Body of pancreas (tissue), 4 donors: Measurements from ENCODE around the gene HIPK3. TPM values are rescaled to one million over a fixed set of nuclear protein-coding genes. Genes with fewer than 3 reads are reported as not detected.
A peak's percentile ranks its signal among the peaks of the same experiment; 100 is the strongest.
"Not testable (repeated sequence)": the region's sequence is repeated elsewhere in the genome, so short reads cannot be mapped to it uniquely, and the experiment has no call there.

Experiments
- ATAC-seq: fragments of 150-250 bp; one replicate; pipeline ENCODE4 v1.9.1; 2016
- DNase-seq, 4 donors: peaks; one replicate each; pipeline ENCODE4 v3.0.0-alpha.2; 2019
- H3K27ac ChIP-seq, 4 donors: fragments of 200-600 bp; sonication (generic); 1 replicate in 3 of 4; 2 replicates in 1 of 4; pipeline versions ENCODE4 v1.5.1 to v1.6.1; 2016 to 2019; ENCODE audit warnings: mild to moderate bottlenecking in 1 of 4, mixed read lengths in 1 of 4, moderate library complexity in 1 of 4
- H3K27me3 ChIP-seq, 2 donors: fragments of 200-600 bp; sonication (generic); one replicate each; pipeline ENCODE4 v1.6.0; 2016; ENCODE audit warnings: mild to moderate bottlenecking in 1 of 2
- H3K36me3 ChIP-seq, 2 donors: fragments of 200-600 bp; sonication (generic); replicated peaks in 1 of 2; 2 replicates each; pipeline ENCODE4 v1.5.1; 2016; ENCODE audit warnings: low read depth in 2 of 2; ENCODE audit not compliant: insufficient read depth in 1 of 2
- H3K4me1 ChIP-seq: fragments of 200-600 bp; sonication (generic); one replicate; pipeline ENCODE4 v1.6.0; 2016
- H3K4me3 ChIP-seq, 2 donors: fragments of 200-600 bp; sonication (generic); 1 replicate in 1 of 2; 2 replicates in 1 of 2; pipeline ENCODE4 v1.5.1; 2016 to 2019
- H3K9me3 ChIP-seq, 3 donors: fragments of 200-600 bp; sonication (generic); 1 replicate in 2 of 3; 2 replicates in 1 of 3; pipeline ENCODE4 v1.5.1; 2016
- POLR2A ChIP-seq, 3 donors: fragments of 450-650 bp; IDR thresholded peaks; one replicate each; pipeline ENCODE4 v1.6.1; 2016; ENCODE audit warnings: antibody characterized with exemption in 3 of 3, mild to moderate bottlenecking in 2 of 3
- WGBS, 2 donors: methylation state at CpG; one replicate each; pipeline ENCODE4 v1.1.5; 2017; 5-methylcytosine and 5-hydroxymethylcytosine counted together
- intact Hi-C: fragments of 100-400 bp; cut with DNase I; formaldehyde crosslinking; loops from one replicate; pipeline ENCODE4 v1.15.1; 2023
- total RNA-seq, 2 donors: library from RNA; depleted of rRNA; stranded (reverse); fragments of >200 nt; gene quantifications; one replicate each; pipeline ENCODE4 v1.1.0, GENCODE V29; 2016
- TF ChIP-seq, protein P1 (sequence below), 7 experiments: fragments of 450-650 bp in 4 of 7; fragments of 200-600 bp in 3 of 7; sonication (generic) in 3 of 7; IDR thresholded peaks; one replicate each; pipeline ENCODE4 v1.5.1; 2016 to 2019; ENCODE audit warnings: antibody characterized with exemption in 7 of 7

The HIPK3 gene
- total RNA-seq, 2 donors from 2014 or later: 51.7 to 57.1 TPM

DNA sequence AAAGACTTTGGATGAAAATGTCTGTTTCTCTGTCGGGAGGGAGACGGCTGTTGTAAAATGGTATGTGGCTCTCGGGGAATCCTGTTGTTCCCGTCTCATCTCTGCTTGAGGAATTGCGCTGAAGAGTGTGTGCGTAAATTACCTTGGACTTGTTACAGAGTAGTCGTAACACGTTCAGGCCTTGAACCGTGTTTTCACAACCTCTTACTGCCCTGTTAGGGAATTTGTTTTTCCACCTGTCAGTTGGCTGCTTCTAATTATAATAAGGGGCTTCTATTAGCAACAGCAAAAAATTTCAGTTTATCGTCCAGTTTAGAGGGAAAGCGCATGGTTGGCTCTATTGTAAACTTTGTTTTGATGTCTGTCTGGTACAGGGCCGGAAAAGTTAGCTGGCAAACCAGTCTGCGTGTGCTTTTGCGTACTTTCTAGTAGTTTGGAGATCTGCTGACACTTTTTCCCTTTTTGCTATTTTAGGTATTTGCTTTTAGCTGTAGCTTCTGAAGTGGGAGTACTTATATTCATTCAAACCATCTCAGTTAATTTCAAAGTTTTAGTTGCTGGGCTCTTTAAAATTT lies 1.5 kb downstream of the HIPK3 start:
- TF ChIP-seq, protein P1, sequence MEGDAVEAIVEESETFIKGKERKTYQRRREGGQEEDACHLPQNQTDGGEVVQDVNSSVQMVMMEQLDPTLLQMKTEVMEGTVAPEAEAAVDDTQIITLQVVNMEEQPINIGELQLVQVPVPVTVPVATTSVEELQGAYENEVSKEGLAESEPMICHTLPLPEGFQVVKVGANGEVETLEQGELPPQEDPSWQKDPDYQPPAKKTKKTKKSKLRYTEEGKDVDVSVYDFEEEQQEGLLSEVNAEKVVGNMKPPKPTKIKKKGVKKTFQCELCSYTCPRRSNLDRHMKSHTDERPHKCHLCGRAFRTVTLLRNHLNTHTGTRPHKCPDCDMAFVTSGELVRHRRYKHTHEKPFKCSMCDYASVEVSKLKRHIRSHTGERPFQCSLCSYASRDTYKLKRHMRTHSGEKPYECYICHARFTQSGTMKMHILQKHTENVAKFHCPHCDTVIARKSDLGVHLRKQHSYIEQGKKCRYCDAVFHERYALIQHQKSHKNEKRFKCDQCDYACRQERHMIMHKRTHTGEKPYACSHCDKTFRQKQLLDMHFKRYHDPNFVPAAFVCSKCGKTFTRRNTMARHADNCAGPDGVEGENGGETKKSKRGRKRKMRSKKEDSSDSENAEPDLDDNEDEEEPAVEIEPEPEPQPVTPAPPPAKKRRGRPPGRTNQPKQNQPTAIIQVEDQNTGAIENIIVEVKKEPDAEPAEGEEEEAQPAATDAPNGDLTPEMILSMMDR (IDR thresholded peaks at IDR 0.05): no peak
- Histone ChIP-seq H3K4me1 (peaks cover 48% of the 10 kb centered on the region), H3K9me3 (no peaks in the 10 kb centered on the region), H3K27ac (peak overlapping the region; percentile 100), H3K4me3 (peak overlapping the region; percentile 14 to 46), H3K27me3 (no peaks in the 10 kb centered on the region), H3K36me3 (no peaks in the 10 kb centered on the region)
- peak; percentile 18 for ATAC-seq
- intact Hi-C loops: loop anchor here (10.0 kb wide), 1 partner anchor 66 kb away; no protein-coding TSS in a partner anchor
- 0 to 2% methylated on average over 14 of the region's 14 CpGs for WGBS, 2 donors
- peak in 1 of 4 donors; percentile 14 for DNase-seq

DNA sequence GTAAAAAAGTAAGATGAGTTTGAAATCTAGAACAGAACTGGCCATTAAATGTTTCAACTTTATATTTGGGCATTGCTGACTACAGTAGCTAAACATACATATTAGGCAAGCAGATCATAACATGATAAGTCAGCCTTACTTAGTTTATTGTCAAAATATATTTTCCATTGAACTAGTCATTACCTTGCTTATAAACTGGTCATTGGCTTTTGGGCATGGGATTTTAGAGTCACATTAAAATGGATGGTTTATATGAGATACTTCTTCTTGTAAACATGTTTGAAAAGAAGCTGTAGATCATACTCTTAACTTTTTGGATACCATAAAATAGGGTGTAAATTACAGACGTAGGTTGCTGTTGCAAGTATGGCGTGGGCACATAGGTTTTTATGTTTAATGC lies 2.7 kb downstream of the HIPK3 start:
- H3K27ac ChIP-seq: peak overlapping the region in 3 of 4 donors; percentile 37 to 100 (median 100)
- no peaks in the 10 kb centered on the region for H3K9me3 ChIP-seq
- ATAC-seq (no peak), DNase-seq (no peak)
- intact Hi-C loops: loop anchor here (10.0 kb wide), 1 partner anchor 65 kb away; no protein-coding TSS in a partner anchor
- 10 to 27% methylated on average over 2 of the region's 2 CpGs for WGBS, 2 donors
- TF ChIP-seq, protein P1 (IDR thresholded peaks at IDR 0.05): no peak
- no peak for TF ChIP-seq POLR2A (IDR thresholded peaks at IDR 0.05)
- no peaks in the 10 kb centered on the region for H3K36me3 ChIP-seq
- H3K4me1 ChIP-seq: peaks cover 58% of the 10 kb centered on the region
- no peaks in the 10 kb centered on the region for H3K27me3 ChIP-seq
- H3K4me3 ChIP-seq: peak overlapping the region in 1 of 2 donors; percentile 14

DNA sequence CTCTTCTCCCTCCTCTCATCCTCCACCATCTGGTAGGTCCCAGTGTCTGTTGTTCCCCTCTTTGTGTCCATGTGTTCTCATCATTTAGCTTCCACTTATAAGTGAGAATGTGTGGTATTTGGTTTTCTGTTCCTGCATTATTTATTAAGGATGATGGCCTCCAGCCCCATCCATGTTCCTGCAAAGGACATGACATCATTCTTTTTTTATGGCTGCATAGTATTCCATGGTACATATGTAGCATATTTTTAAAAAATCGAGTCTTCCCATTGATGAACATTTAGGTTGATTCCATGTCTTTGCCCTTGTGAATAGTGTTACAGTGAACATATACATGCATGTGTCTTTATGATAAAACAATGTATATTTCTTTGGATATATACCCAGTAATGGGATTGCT lies 4.2 kb downstream of the HIPK3 start:
- Histone ChIP-seq H3K4me1 (peaks cover 62% of the 10 kb centered on the region), H3K27ac (peak overlapping the region in 2 of 4 donors; percentile 13 to 100)
- WGBS, 2 donors: 79 to 88% methylated on average over 1 of the region's 1 CpG
- H3K9me3 ChIP-seq, DNase-seq, H3K27me3 ChIP-seq, H3K4me3 ChIP-seq, intact Hi-C loops, H3K36me3 ChIP-seq, ATAC-seq: not testable (repeated sequence)

DNA sequence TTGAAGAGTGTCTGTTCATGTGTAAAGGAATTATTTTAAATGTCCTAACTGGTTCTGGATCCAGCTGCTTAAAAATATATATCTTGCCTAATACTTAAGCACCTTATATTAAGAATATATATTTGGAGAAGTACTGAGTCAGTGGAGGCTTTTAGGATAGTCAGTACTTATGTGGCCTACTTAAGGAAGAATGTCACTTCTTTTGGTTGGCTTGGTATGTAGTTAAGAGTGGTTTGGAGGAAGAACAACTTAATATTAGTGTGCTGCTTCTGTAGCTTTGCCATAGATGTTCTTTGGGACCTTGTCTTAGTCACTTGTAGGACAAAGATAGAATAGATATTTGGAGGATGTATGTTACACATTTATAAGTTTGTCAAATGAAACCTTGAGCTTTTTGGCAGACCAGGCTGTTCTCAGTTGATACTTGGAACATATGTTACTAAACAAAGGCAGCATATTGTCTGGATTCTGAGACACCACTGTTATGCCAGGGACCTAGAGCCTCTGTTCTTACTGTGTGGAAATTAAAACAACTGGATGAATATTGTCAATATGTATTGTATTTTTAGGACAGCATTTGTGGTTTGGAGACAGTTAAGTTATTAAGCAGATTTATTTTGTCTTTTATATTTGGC lies 4.9 kb downstream of the HIPK3 start:
- TF ChIP-seq, protein P1 (IDR thresholded peaks at IDR 0.05): no peak
- no peak for TF ChIP-seq POLR2A (IDR thresholded peaks at IDR 0.05)
- Histone ChIP-seq H3K4me3 (no peak overlapping the region), H3K27me3 (no peaks in the 10 kb centered on the region), H3K9me3 (no peaks in the 10 kb centered on the region), H3K36me3 (no peaks in the 10 kb centered on the region), H3K27ac (peak overlapping the region in 2 of 4 donors; percentile 13 to 100), H3K4me1 (peaks cover 66% of the 10 kb centered on the region)
- no peak for ATAC-seq
- intact Hi-C loops: no loop called here
- no peak for DNase-seq

DNA sequence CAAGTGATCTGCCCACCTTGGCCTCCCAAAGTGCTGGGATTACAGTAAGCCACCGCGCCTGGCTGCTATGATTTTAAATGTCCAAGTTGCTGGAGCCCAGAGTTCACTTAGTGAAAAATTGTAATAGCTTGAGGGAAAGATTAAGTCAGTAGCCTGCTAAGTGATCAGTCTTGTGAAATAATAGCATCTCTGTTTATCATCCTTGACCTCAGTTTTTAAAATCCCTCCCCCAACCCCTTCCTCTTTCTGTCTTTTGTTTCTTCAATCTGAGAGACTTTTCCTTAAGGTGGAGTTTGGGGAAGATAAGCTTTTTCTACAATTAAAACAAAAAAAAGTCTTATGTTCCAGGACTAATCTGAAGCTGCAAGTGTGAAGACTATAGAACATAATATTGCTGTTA lies 6.4 kb downstream of the HIPK3 start:
- peaks cover 66% of the 10 kb centered on the region for H3K4me1 ChIP-seq
- no peak for ATAC-seq
- no peaks in the 10 kb centered on the region for H3K36me3 ChIP-seq
- intact Hi-C loops: no loop called here
- no peaks in the 10 kb centered on the region for H3K27me3 ChIP-seq
- no peak for TF ChIP-seq POLR2A (IDR thresholded peaks at IDR 0.05)
- TF ChIP-seq, protein P1 (IDR thresholded peaks at IDR 0.05): no peak
- H3K4me3 ChIP-seq: no peak overlapping the region
- DNase-seq: no peak
- peak overlapping the region in 1 of 4 donors; percentile 100 for H3K27ac ChIP-seq
- H3K9me3 ChIP-seq: no peaks in the 10 kb centered on the region
- WGBS, 2 donors: 82 to 84% methylated on average over 2 of the region's 2 CpGs
